HG03378 (cell line): ENCODE results near the gene SERPINB2.
"Not testable (repeated sequence)": the region's sequence is repeated elsewhere in the genome, so short reads cannot be mapped to it uniquely, and the experiment has no call there.

Experiments
- ATAC-seq: cut with Tn5 transposase; IDR thresholded peaks from one replicate; pipeline ENCODE4 v1.9.1; 2021; ENCODE audit warnings: mild to moderate bottlenecking, moderate library complexity; ENCODE audit not compliant: unreplicated experiment

Gene SERPINB2

GRCh38 chr18:63930773-63931354 is 43.4 kb downstream of the SERPINB2 start:
- ATAC-seq, result no peak

- peak; percentile 98 for ATAC-seq
Measured at GRCh38 chr18:63936156-63936931, 48.8 kb downstream of the SERPINB2 start.

GRCh38 chr18:63936932-63937393 is 49.5 kb downstream of the SERPINB2 start:
- peak; percentile 32 for ATAC-seq

- ATAC-seq, result no peak
Measured at GRCh38 chr18:63940008-63940407, 52.5 kb downstream of the SERPINB2 start.

- ATAC-seq, result not testable (repeated sequence)
Measured at GRCh38 chr18:63940543-63941050, 53.1 kb downstream of the SERPINB2 start.

GRCh38 chr18:63947051-63947790 is 59.7 kb downstream of the SERPINB2 start:
- no peak for ATAC-seq

- ATAC-seq, result peak; percentile 70
Measured at GRCh38 chr18:63949068-63949737, 61.7 kb downstream of the SERPINB2 start, which contains the start of gene HMSD. Gene HMSD (plus strand): TSS chr18:63949301. CDS start chr18:63953456, 4,155 bp downstream.

- ATAC-seq, result peak; percentile 66
Measured at GRCh38 chr18:63951302-63951705, 63.8 kb downstream of the SERPINB2 start.
